Activated CD4-positive, alpha-beta T cell treated with anti-CD3 and anti-CD28 coated beads for 36 hours (primary cell): ENCODE data around the gene LDLRAP1. TPM values are rescaled to one million over a fixed set of nuclear protein-coding genes. Genes with fewer than 3 reads are reported as not detected.

Experiments used
- ATAC-seq: fragments of 200-7000 bp; cut with Tn5 transposase; one replicate; pipeline ENCODE4 v1.10.0; 2021; ENCODE audit warnings: mild to moderate bottlenecking, moderate library complexity
- CTCF ChIA-PET: fragments of 350-600 bp; sonication (Branson Sonifier 250); formaldehyde crosslinking; loops from one replicate; lab custom pipeline; 2021; ENCODE audit warnings: antibody characterized with exemption; lab: Charles Lee
- POLR2A ChIA-PET: fragments of 350-600 bp; sonication (Branson Sonifier 250); formaldehyde crosslinking; loops from one replicate; lab custom pipeline; 2021; ENCODE audit warnings: antibody characterized with exemption, inconsistent platforms; lab: Charles Lee
- DNase-seq: peaks from one replicate; pipeline ENCODE4 v3.0.0-alpha.2; 2020
- H3K27ac Mint-ChIP-seq: one replicate; pipeline ENCODE4 v1.8.0; 2021; ENCODE audit warnings: mixed read lengths
- H3K27me3 Mint-ChIP-seq: one replicate; pipeline ENCODE4 v1.8.0; 2021; ENCODE audit warnings: mixed read lengths
- H3K36me3 Mint-ChIP-seq: one replicate; pipeline ENCODE4 v1.8.0; 2021; ENCODE audit warnings: low read depth, mixed read lengths
- H3K4me1 Mint-ChIP-seq: one replicate; pipeline ENCODE4 v1.8.0; 2021; ENCODE audit warnings: mixed read lengths
- H3K4me3 Mint-ChIP-seq: one replicate; pipeline ENCODE4 v1.8.0; 2021; ENCODE audit warnings: mild to moderate bottlenecking, moderate library complexity, mixed read lengths
- H3K9me3 Mint-ChIP-seq: one replicate; pipeline ENCODE4 v1.8.0; 2021; ENCODE audit warnings: low read depth, mixed read lengths
- intact Hi-C, 2 experiments: fragments of 100-400 bp; cut with DNase I in 1 of 2; cut with micrococcal nuclease in 1 of 2; formaldehyde crosslinking; loops; one replicate each; pipeline versions ENCODE4 v1.14.2 to v1.15.1; 2022 to 2024; cut with DNase I, micrococcal nuclease
- total RNA-seq, 2 experiments: library from RNA; stranded (reverse); gene quantifications; one replicate each; pipeline ENCODE4 v1.2.3, GENCODE V29; 2021

The LDLRAP1 gene
- total RNA-seq, 2 experiments from 2014 or later, result 13.0 to 14.6 TPM

GRCh38 chr1:25532970-25533369, 10.4 kb upstream of the LDLRAP1 start:
- Mint-ChIP-seq H3K27ac (no peak overlapping the region), H3K9me3 (peaks cover 3% of the 10 kb centered on the region), H3K27me3 (no peaks in the 10 kb centered on the region), H3K4me3 (no peak overlapping the region), H3K36me3 (no peaks in the 10 kb centered on the region), H3K4me1 (no peaks in the 10 kb centered on the region)
- ATAC-seq (no peak), DNase-seq (no peak)
- intact Hi-C loops, result no loop called here
- POLR2A ChIA-PET, result no interaction called here
- CTCF ChIA-PET, result interaction anchor here (0.6 kb wide), 2 partner anchors 22 to 193 kb away, joined by 3 to 4 read pairs; no protein-coding TSS in a partner anchor

DNA sequence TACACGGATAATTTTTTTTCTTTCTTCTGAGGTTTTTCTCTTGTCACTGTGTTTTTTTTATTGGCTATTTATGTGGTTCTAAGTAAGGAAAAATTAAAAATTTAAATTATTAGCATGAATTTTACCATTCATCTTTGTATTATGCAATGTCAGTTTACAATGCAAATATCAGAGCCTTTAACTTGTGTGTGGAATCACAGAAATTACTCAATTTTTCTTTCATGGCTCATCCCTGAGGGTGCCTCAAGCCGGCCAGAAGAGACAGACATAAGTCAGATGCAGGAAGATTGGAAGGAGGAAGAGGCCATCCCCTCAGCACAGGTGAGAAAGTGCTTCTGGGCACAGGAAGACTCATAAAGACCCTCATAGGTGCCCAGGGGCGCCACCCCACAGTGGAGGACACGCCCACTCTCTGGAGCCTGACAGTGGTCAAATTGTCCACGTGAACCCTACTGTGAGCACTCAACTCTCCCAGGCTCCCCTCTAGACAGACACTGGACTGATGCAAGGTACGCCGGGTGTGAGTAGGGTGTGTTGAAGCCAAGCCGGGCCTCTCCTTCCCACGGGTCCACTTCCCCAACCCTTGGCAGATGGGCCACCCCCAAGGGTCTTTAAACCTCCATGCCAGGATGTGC, 9.5 kb upstream of the LDLRAP1 start:
- Mint-ChIP-seq H3K27me3 (no peaks in the 10 kb centered on the region), H3K4me1 (peaks cover 3% of the 10 kb centered on the region), H3K36me3 (no peaks in the 10 kb centered on the region), H3K27ac (no peak overlapping the region), H3K9me3 (peaks cover 3% of the 10 kb centered on the region), H3K4me3 (no peak overlapping the region)
- no peak for ATAC-seq
- no peak for DNase-seq
- intact Hi-C loops, result no loop called here
- CTCF ChIA-PET, result interaction anchor here (0.6 kb wide), 1 partner anchor 192 kb away, joined by 3 read pairs; no protein-coding TSS in a partner anchor
- POLR2A ChIA-PET, result no interaction called here

- ChIA-PET CTCF (no interaction called here), POLR2A (no interaction called here)
- Mint-ChIP-seq H3K4me1 (peaks cover 3% of the 10 kb centered on the region), H3K27me3 (no peaks in the 10 kb centered on the region), H3K4me3 (no peak overlapping the region), H3K27ac (no peak overlapping the region), H3K9me3 (no peaks in the 10 kb centered on the region), H3K36me3 (no peaks in the 10 kb centered on the region)
- ATAC-seq, result no peak
- intact Hi-C loops, result no loop called here
- DNase-seq, result no peak
These were observed 9.0 kb upstream of the LDLRAP1 start for GRCh38 chr1:25534410-25534788.

GRCh38 chr1:25536124-25536523, 7.3 kb upstream of the LDLRAP1 start:
- DNase-seq (no peak), ATAC-seq (no peak)
- ChIA-PET CTCF (interaction anchor here (3.6 kb wide), 1 partner anchor 15 kb away, joined by 12 read pairs; no protein-coding TSS in a partner anchor), POLR2A (no interaction called here)
- no peaks in the 10 kb centered on the region for H3K27me3 Mint-ChIP-seq
- intact Hi-C loops, result no loop called here
- no peaks in the 10 kb centered on the region for H3K36me3 Mint-ChIP-seq
- peaks cover 3% of the 10 kb centered on the region for H3K4me1 Mint-ChIP-seq
- H3K4me3 Mint-ChIP-seq, result no peak overlapping the region
- no peaks in the 10 kb centered on the region for H3K9me3 Mint-ChIP-seq
- no peak overlapping the region for H3K27ac Mint-ChIP-seq

GRCh38 chr1:25537153-25537831, 6.1 kb upstream of the LDLRAP1 start:
- ATAC-seq (no peak), DNase-seq (no peak)
- no peaks in the 10 kb centered on the region for H3K27me3 Mint-ChIP-seq
- no peaks in the 10 kb centered on the region for H3K9me3 Mint-ChIP-seq
- intact Hi-C loops, result no loop called here
- no peak overlapping the region for H3K27ac Mint-ChIP-seq
- ChIA-PET CTCF (interaction anchor here (1.5 to 3.6 kb wide), 2 partner anchors 16 to 82 kb away, joined by 4 to 12 read pairs; no protein-coding TSS in a partner anchor), POLR2A (no interaction called here)
- peaks cover 3% of the 10 kb centered on the region for H3K4me1 Mint-ChIP-seq
- H3K4me3 Mint-ChIP-seq, result no peak overlapping the region
- H3K36me3 Mint-ChIP-seq, result no peaks in the 10 kb centered on the region

- intact Hi-C loops, result no loop called here
- ChIA-PET POLR2A (no interaction called here), CTCF (interaction anchor here (1.5 to 3.6 kb wide), 2 partner anchors 17 to 81 kb away, joined by 4 to 12 read pairs; no protein-coding TSS in a partner anchor)
- Mint-ChIP-seq H3K27me3 (no peaks in the 10 kb centered on the region), H3K27ac (no peak overlapping the region), H3K4me1 (peaks cover 3% of the 10 kb centered on the region), H3K36me3 (no peaks in the 10 kb centered on the region), H3K4me3 (no peak overlapping the region), H3K9me3 (no peaks in the 10 kb centered on the region)
- DNase-seq (no peak), ATAC-seq (no peak)
These were observed 5.1 kb upstream of the LDLRAP1 start for GRCh38 chr1:25538191-25538767.

- ChIA-PET CTCF (no interaction called here), POLR2A (no interaction called here)
- ATAC-seq (no peak), DNase-seq (no peak)
- no peaks in the 10 kb centered on the region for H3K27me3 Mint-ChIP-seq
- intact Hi-C loops, result loop anchor here in 1 of 2 experiments (5.0 kb wide), 1 partner anchor 256 kb away; no protein-coding TSS in a partner anchor
- no peaks in the 10 kb centered on the region for H3K36me3 Mint-ChIP-seq
- H3K27ac Mint-ChIP-seq, result no peak overlapping the region
- no peak overlapping the region for H3K4me3 Mint-ChIP-seq
- H3K4me1 Mint-ChIP-seq, result peaks cover 18% of the 10 kb centered on the region
- H3K9me3 Mint-ChIP-seq, result no peaks in the 10 kb centered on the region
These were observed 2.6 kb upstream of the LDLRAP1 start for GRCh38 chr1:25540750-25541342.

DNA sequence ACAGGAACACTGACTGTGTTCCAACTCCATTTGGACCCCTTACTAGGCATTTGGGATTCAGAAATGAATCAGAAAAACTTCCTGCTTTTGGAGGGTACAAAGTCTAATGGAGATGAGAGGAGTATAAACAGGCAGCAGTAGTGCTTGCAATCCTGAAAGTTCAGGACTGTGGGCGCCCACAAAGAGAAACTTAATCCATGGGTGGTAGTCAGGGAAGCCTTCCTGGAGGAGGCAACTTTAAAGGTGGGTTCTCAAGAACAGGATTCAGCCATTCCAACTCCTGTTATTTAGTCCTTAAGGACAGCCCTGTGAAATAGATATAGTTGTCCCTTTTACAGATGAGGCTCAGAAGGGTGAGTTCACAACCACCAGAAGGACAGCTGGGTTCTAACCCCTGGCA, 2.0 kb upstream of the LDLRAP1 start:
- Mint-ChIP-seq H3K36me3 (no peaks in the 10 kb centered on the region), H3K9me3 (no peaks in the 10 kb centered on the region), H3K4me3 (no peak overlapping the region), H3K4me1 (peaks cover 22% of the 10 kb centered on the region), H3K27me3 (no peaks in the 10 kb centered on the region), H3K27ac (no peak overlapping the region)
- no peak for ATAC-seq
- ChIA-PET CTCF (no interaction called here), POLR2A (no interaction called here)
- no peak for DNase-seq
- intact Hi-C loops, result loop anchor here in 1 of 2 experiments (5.0 kb wide), 1 partner anchor 256 kb away; no protein-coding TSS in a partner anchor

DNA sequence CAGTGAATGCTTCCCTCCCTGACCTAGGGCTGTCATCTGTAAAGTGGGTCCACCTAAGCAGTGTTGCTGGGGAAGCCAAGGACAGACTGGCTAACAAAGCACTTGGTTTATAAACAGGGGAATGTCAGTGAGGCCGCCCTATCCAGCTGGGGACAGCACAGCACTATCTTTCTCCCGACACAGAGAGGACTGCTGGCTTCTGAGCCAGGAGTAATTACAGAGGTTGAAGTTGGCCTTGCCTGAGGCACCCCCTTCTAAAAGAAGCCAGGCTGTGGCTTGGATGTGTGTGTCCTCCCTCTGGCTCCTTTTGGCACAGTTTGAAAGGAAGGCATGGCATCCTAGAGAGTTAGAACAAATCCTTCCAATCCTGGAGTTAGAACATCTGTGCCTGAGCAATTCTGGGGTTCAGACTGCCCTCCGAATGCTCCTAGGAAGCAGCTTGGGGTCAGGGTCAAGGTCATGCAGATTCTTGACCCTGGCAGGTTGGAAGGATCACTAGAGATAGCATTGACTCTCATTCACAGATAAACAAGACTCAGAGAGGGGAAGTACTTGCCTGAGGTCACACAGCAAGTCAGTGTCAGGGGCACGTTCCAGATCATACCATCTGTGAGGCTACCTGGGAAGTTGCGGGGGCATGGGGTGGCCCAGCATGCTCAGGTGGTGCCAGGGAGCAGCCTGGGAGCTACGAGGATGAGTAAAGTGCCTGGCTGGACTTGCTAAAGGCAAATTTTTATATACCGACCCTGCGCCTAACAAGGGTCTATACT, 1.3 kb upstream of the LDLRAP1 start:
- no peak for ATAC-seq
- Mint-ChIP-seq H3K4me3 (peak overlapping the region; percentile 80), H3K9me3 (no peaks in the 10 kb centered on the region), H3K27me3 (no peaks in the 10 kb centered on the region), H3K4me1 (peaks cover 27% of the 10 kb centered on the region), H3K27ac (no peak overlapping the region), H3K36me3 (no peaks in the 10 kb centered on the region)
- intact Hi-C loops, result loop anchor here in 1 of 2 experiments (5.0 kb wide), 1 partner anchor 255 kb away; no protein-coding TSS in a partner anchor
- DNase-seq, result no peak
- CTCF ChIA-PET, result interaction anchor here (0.7 to 0.9 kb wide), 2 partner anchors 19 to 266 kb away, joined by 3 read pairs; no protein-coding TSS in a partner anchor
- POLR2A ChIA-PET, result no interaction called here

GRCh38 chr1:25543005-25543424, 391 bp upstream of the LDLRAP1 start:
- no peaks in the 10 kb centered on the region for H3K9me3 Mint-ChIP-seq
- H3K27ac Mint-ChIP-seq, result no peak overlapping the region
- H3K4me3 Mint-ChIP-seq, result peak overlapping the region; percentile 80
- CTCF ChIA-PET, result interaction anchor here (1.1 kb wide), 1 partner anchor 18 kb away, joined by 3 read pairs; no protein-coding TSS in a partner anchor
- ATAC-seq (no peak), DNase-seq (no peak)
- POLR2A ChIA-PET, result interaction anchor here (1.8 kb wide), 1 partner anchor 22 kb away, joined by 11 read pairs; no protein-coding TSS in a partner anchor
- H3K27me3 Mint-ChIP-seq, result no peaks in the 10 kb centered on the region
- H3K36me3 Mint-ChIP-seq, result no peaks in the 10 kb centered on the region
- intact Hi-C loops, result loop anchor here in 1 of 2 experiments (1.0 to 5.0 kb wide), 3 partner anchors 73 to 276 kb away; partner anchors contain the start of genes MAN1C1 and MTFR1L
- peaks cover 32% of the 10 kb centered on the region for H3K4me1 Mint-ChIP-seq
